OCI-LY7 (cell line): ENCODE measurements around the gene ELP4. TPM values are rescaled to one million over a fixed set of nuclear protein-coding genes. Genes with fewer than 3 reads are reported as not detected.

Experiments used
- BruUV-seq: library from RNA; stranded (reverse); fragments of 400-500 nt; replicated peaks from 2 replicates; lab custom pipeline; 2021; lab: Mats Ljungman, UMichigan
- CTCF ChIA-PET: fragments of 300-600 bp; sonication (Branson Sonifier 250); formaldehyde crosslinking; loops from one replicate; lab custom pipeline; 2022; ENCODE audit warnings: antibody characterized with exemption; ENCODE audit not compliant: unreplicated experiment; lab: Charles Lee
- POLR2A ChIA-PET: fragments of 300-600 bp; sonication (Branson Sonifier 250); formaldehyde crosslinking; loops from one replicate; lab custom pipeline; 2022; ENCODE audit warnings: antibody characterized with exemption; lab: Charles Lee
- DNase-seq: peaks from one replicate; pipeline ENCODE4 v3.0.0-alpha.2; 2015; ENCODE audit warnings: low spot score
- H2AFZ ChIP-seq: fragments of 200-600 bp; sonication (generic), shearing (Covaris generic); 2 replicates; pipeline ENCODE4 v1.6.1; 2014; ENCODE audit warnings: mild to moderate bottlenecking, antibody characterized with exemption, low read length, moderate library complexity
- H3K27ac ChIP-seq: fragments of 200-600 bp; sonication (generic); 2 replicates; pipeline ENCODE4 v1.5.1; 2014; ENCODE audit warnings: mixed run types, low read depth, mild to moderate bottlenecking, moderate library complexity, low read length, inconsistent platforms; ENCODE audit not compliant: poor library complexity, severe bottlenecking
- H3K36me3 ChIP-seq: fragments of 200-600 bp; sonication (generic); 2 replicates; pipeline ENCODE4 v1.6.1; 2014; ENCODE audit warnings: mild to moderate bottlenecking, antibody characterized with exemption, low read length, moderate library complexity, mixed read lengths; ENCODE audit not compliant: insufficient read depth
- H3K4me1 ChIP-seq: fragments of 200-600 bp; sonication (generic); 2 replicates; pipeline ENCODE4 v1.5.1; 2014; ENCODE audit warnings: mild to moderate bottlenecking, low read length; ENCODE audit not compliant: insufficient read depth, poor library complexity, severe bottlenecking
- H3K4me2 ChIP-seq: fragments of 200-600 bp; sonication (generic); 2 replicates; pipeline ENCODE4 v1.6.1; 2014; ENCODE audit warnings: mild to moderate bottlenecking, low read length
- H3K4me3 ChIP-seq: fragments of 200-600 bp; sonication (generic); 2 replicates; pipeline ENCODE4 v1.5.1; 2014; ENCODE audit warnings: mild to moderate bottlenecking, low read depth, low read length; ENCODE audit not compliant: poor library complexity, severe bottlenecking
- H3K79me2 ChIP-seq: fragments of 200-600 bp; sonication (generic); 2 replicates; pipeline ENCODE4 v1.6.1; 2016; ENCODE audit warnings: low read depth, mild to moderate bottlenecking, low read length, moderate library complexity, mixed read lengths; ENCODE audit not compliant: insufficient read depth
- H3K9me2 ChIP-seq: fragments of 200-600 bp; sonication (generic); 2 replicates; pipeline ENCODE4 v1.6.1; 2016; ENCODE audit warnings: mild to moderate bottlenecking, low read length, mixed read lengths; ENCODE audit not compliant: insufficient read depth
- H3K9me3 ChIP-seq: fragments of 200-600 bp; sonication (generic); 2 replicates; pipeline ENCODE4 v1.6.1; 2014; ENCODE audit warnings: mild to moderate bottlenecking, mixed run types, low read length, mixed read lengths
- H4K20me1 ChIP-seq: fragments of 200-600 bp; sonication (generic); 2 replicates; pipeline ENCODE4 v1.6.1; 2014; ENCODE audit warnings: mild to moderate bottlenecking, antibody characterized with exemption, low read length, moderate library complexity, mixed read lengths; ENCODE audit not compliant: insufficient read depth
- CTCF ChIP-seq: fragments of 200-600 bp; sonication (generic); conservative IDR thresholded peaks from 2 replicates; pipeline ENCODE4 v1.5.1; 2014; ENCODE audit warnings: mild to moderate bottlenecking, antibody characterized with exemption, low read length, moderate library complexity, mixed read lengths
- EZH2phosphoT487 ChIP-seq: fragments of 200-600 bp; sonication (generic); IDR thresholded peaks from 2 replicates; pipeline ENCODE4 v1.6.1; 2018; ENCODE audit warnings: low read depth, borderline replicate concordance, mild to moderate bottlenecking, mixed run types, antibody characterized with exemption, low read length, moderate library complexity, mixed read lengths
- intact Hi-C: fragments of 100-400 bp; cut with micrococcal nuclease; formaldehyde crosslinking; loops from one replicate; pipeline ENCODE4 v1.10.0; 2022; ENCODE audit not compliant: unreplicated experiment
- total RNA-seq, 2 experiments: library from RNA; depleted of rRNA in 1 of 2; stranded (reverse); fragments of >200 nt in 1 of 2; shearing (Covaris generic) in 1 of 2; gene quantifications; 2 replicates each; pipeline ENCODE4 v1.2.3, GENCODE V29; 2014 to 2022

Gene ELP4
- total RNA-seq, 2 experiments from 2014 or later, result 27.6 to 32.7 TPM

GRCh38 chr11:31803813-31804311 is 294.3 kb downstream of the ELP4 start:
- H3K27ac ChIP-seq, result no peak overlapping the region
- no peak for DNase-seq
- no peaks in the 10 kb centered on the region for H3K9me3 ChIP-seq
- no peak overlapping the region for H3K4me3 ChIP-seq
- no peaks in the 10 kb centered on the region for H3K79me2 ChIP-seq
- no peaks in the 10 kb centered on the region for H4K20me1 ChIP-seq
- BruUV-seq, result no TSS peak
- intact Hi-C loops, result no loop called here
- H3K36me3 ChIP-seq, result no peaks in the 10 kb centered on the region
- no peaks in the 10 kb centered on the region for H3K9me2 ChIP-seq
- no peak overlapping the region for H3K4me2 ChIP-seq
- ChIA-PET CTCF (no interaction called here), POLR2A (no interaction called here)
- no peaks in the 10 kb centered on the region for H3K4me1 ChIP-seq
- no peak for TF ChIP-seq CTCF
- TF ChIP-seq EZH2phosphoT487, result no peak
- H2AFZ ChIP-seq, result no peak overlapping the region

GRCh38 chr11:31804312-31805036 is 294.9 kb downstream of the ELP4 start:
- no TSS peak for BruUV-seq
- H3K9me3 ChIP-seq, result no peaks in the 10 kb centered on the region
- no peak for TF ChIP-seq CTCF
- TF ChIP-seq EZH2phosphoT487, result no peak

GRCh38 chr11:31805037-31805628 is 295.6 kb downstream of the ELP4 start:
- Histone ChIP-seq H3K36me3 (no peaks in the 10 kb centered on the region), H3K4me1 (no peaks in the 10 kb centered on the region), H3K9me2 (no peaks in the 10 kb centered on the region), H3K4me2 (no peak overlapping the region), H3K9me3 (no peaks in the 10 kb centered on the region), H2AFZ (no peak overlapping the region), H3K79me2 (no peaks in the 10 kb centered on the region), H3K27ac (no peak overlapping the region), H3K4me3 (no peak overlapping the region), H4K20me1 (no peaks in the 10 kb centered on the region)
- no peak for DNase-seq
- no peak for TF ChIP-seq CTCF
- no peak for TF ChIP-seq EZH2phosphoT487
- intact Hi-C loops, result no loop called here
- CTCF ChIA-PET, result no interaction called here
- no TSS peak for BruUV-seq
- POLR2A ChIA-PET, result no interaction called here

More at GRCh38 chr11:31804312-31805036, 294.9 kb downstream of the ELP4 start:
- no peak for DNase-seq
- no peak overlapping the region for H3K4me3 ChIP-seq
- H3K36me3 ChIP-seq, result no peaks in the 10 kb centered on the region
- H3K27ac ChIP-seq, result no peak overlapping the region
- intact Hi-C loops, result no loop called here
- ChIA-PET CTCF (no interaction called here), POLR2A (no interaction called here)
- no peaks in the 10 kb centered on the region for H3K4me1 ChIP-seq
- no peaks in the 10 kb centered on the region for H3K79me2 ChIP-seq
- no peak overlapping the region for H3K4me2 ChIP-seq
- H3K9me2 ChIP-seq, result no peaks in the 10 kb centered on the region
- no peaks in the 10 kb centered on the region for H4K20me1 ChIP-seq
- no peak overlapping the region for H2AFZ ChIP-seq
